BJ (cell line): ENCODE data around the gene PHF2. TPM values are rescaled to one million over a fixed set of nuclear protein-coding genes. Genes with fewer than 3 reads are reported as not detected.

Experiments
- CTCF ChIA-PET: fragments of 350-600 bp; formaldehyde crosslinking; extraction: SDS; loops from one replicate; lab custom pipeline; 2021; ENCODE audit warnings: antibody characterized with exemption, inconsistent platforms; lab: Yijun Ruan, JAX
- POLR2A ChIA-PET: fragments of 300-600 bp; sonication (Branson Sonifier 250); formaldehyde crosslinking; extraction: SDS; loops from one replicate; lab custom pipeline; 2021; ENCODE audit warnings: antibody characterized with exemption; lab: Charles Lee
- DNase-seq: peaks from one replicate; pipeline ENCODE4 v3.0.0-alpha.2; 2011; ENCODE audit warnings: low read depth
- H3K27me3 ChIP-seq: 2 replicates; pipeline ENCODE4 v1.6.0; 2011; ENCODE audit warnings: low read length; ENCODE audit not compliant: control insufficient read depth, insufficient read depth
- H3K36me3 ChIP-seq: 2 replicates; pipeline ENCODE4 v1.5.1; 2011; ENCODE audit warnings: low read length; ENCODE audit not compliant: control insufficient read depth, insufficient read depth
- H3K4me3 ChIP-seq: 2 replicates; pipeline ENCODE4 v1.5.1; 2011; ENCODE audit warnings: low read depth, mild to moderate bottlenecking, control low read depth, low read length
- CTCF ChIP-seq: IDR thresholded peaks from 2 replicates; pipeline ENCODE4 v1.5.1; 2011; ENCODE audit warnings: low read depth, mild to moderate bottlenecking, control low read depth, inconsistent platforms, low read length, moderate library complexity; ENCODE audit not compliant: insufficient read depth
- polyA plus RNA-seq: library from polyadenylated mRNA; depleted of rRNA; stranded (reverse); fragments of >200 nt; gene quantifications from 2 replicates; pipeline ENCODE4 v1.2.3, GENCODE V29; 2011

PHF2 gene
- polyA plus RNA-seq, 1 experiment, result 9.4 TPM

GRCh38 chr9:93613791-93614190 is 37.4 kb downstream of the PHF2 start:
- TF ChIP-seq CTCF, result no peak
- ChIA-PET POLR2A (no interaction called here), CTCF (no interaction called here)
- Histone ChIP-seq H3K27me3 (no peaks in the 10 kb centered on the region), H3K4me3 (no peak overlapping the region), H3K36me3 (no peaks in the 10 kb centered on the region; the same call in 1 of the 2 replicates)
- no peak for DNase-seq

GRCh38 chr9:93614830-93615468 is 38.6 kb downstream of the PHF2 start:
- no peak overlapping the region for H3K4me3 ChIP-seq
- POLR2A ChIA-PET, result no interaction called here
- no peak for TF ChIP-seq CTCF
- CTCF ChIA-PET, result interaction anchor here (0.6 kb wide), 2 partner anchors 22 to 141 kb away, joined by 3 read pairs; no protein-coding TSS in a partner anchor
- no peak for DNase-seq
- no peaks in the 10 kb centered on the region; the same call in 1 of the 2 replicates for H3K36me3 ChIP-seq
- H3K27me3 ChIP-seq, result no peaks in the 10 kb centered on the region

- no peak for TF ChIP-seq CTCF
- H3K4me3 ChIP-seq, result no peak overlapping the region
- no peak for DNase-seq
- no peaks in the 10 kb centered on the region; the same call in 1 of the 2 replicates for H3K36me3 ChIP-seq
- no peaks in the 10 kb centered on the region for H3K27me3 ChIP-seq
- CTCF ChIA-PET, result no interaction called here
- POLR2A ChIA-PET, result no interaction called here
Measured at GRCh38 chr9:93616044-93616443, 39.7 kb downstream of the PHF2 start.

GRCh38 chr9:93617273-93617672 is 40.9 kb downstream of the PHF2 start:
- ChIA-PET POLR2A (no interaction called here), CTCF (no interaction called here)
- TF ChIP-seq CTCF, result no peak
- Histone ChIP-seq H3K27me3 (no peaks in the 10 kb centered on the region), H3K4me3 (no peak overlapping the region), H3K36me3 (no peaks in the 10 kb centered on the region; the same call in 1 of the 2 replicates)
- no peak for DNase-seq

- ChIA-PET POLR2A (no interaction called here), CTCF (no interaction called here)
- no peak for DNase-seq
- no peaks in the 10 kb centered on the region for H3K27me3 ChIP-seq
- no peak for TF ChIP-seq CTCF
- H3K36me3 ChIP-seq, result no peaks in the 10 kb centered on the region; the same call in 1 of the 2 replicates
- no peak overlapping the region for H3K4me3 ChIP-seq
Measured at GRCh38 chr9:93619272-93619775, 42.9 kb downstream of the PHF2 start.
